HepG2 (cell line): Measurements from ENCODE around the gene ESRP2. TPM values are rescaled to one million over a fixed set of nuclear protein-coding genes. Genes with fewer than 3 reads are reported as not detected.
A peak's percentile ranks its signal among the peaks of the same experiment; 100 is the strongest.

Experiments used
- ADNP ChIP-seq: sonication (generic); formaldehyde crosslinking; IDR thresholded peaks from 2 replicates; pipeline ENCODE4 v1.4.0; 2020; ENCODE audit warnings: missing genetic modification reagents
- GATA4 ChIP-seq: sonication (generic); IDR thresholded peaks from 2 replicates; pipeline ENCODE4 v1.6.1; 2016; ENCODE audit warnings: antibody characterized with exemption, low read depth, borderline replicate concordance
- JARID2 ChIP-seq: sonication (generic); formaldehyde crosslinking; IDR thresholded peaks from 2 replicates; pipeline ENCODE4 v1.8.1; 2023; ENCODE audit warnings: missing genetic modification reagents, inconsistent platforms; ENCODE audit not compliant: insufficient replicate concordance
- JUN ChIP-seq: sonication (generic); formaldehyde crosslinking; IDR thresholded peaks from 2 replicates; pipeline ENCODE4 v1.4.0; 2020; ENCODE audit warnings: mild to moderate bottlenecking, missing genetic modification reagents
- KDM1A ChIP-seq: IDR thresholded peaks from 2 replicates; pipeline ENCODE4 v1.6.1; 2016; ENCODE audit warnings: missing compliant biosample characterization
- MTA3 ChIP-seq: sonication (generic); formaldehyde crosslinking; IDR thresholded peaks from 2 replicates; pipeline ENCODE4 v1.4.0; 2020; ENCODE audit warnings: missing genetic modification reagents
- POLR2AphosphoS5 ChIP-seq: IDR thresholded peaks from 2 replicates; pipeline ENCODE4 v1.6.1; 2012; ENCODE audit warnings: low read depth, low read length
- ZNF296 ChIP-seq: sonication (generic); formaldehyde crosslinking; conservative IDR thresholded peaks from 2 replicates; pipeline ENCODE4 v1.5.0; 2020; ENCODE audit warnings: mild to moderate bottlenecking, missing genetic modification reagents
- ZNF331 ChIP-seq: sonication (generic); formaldehyde crosslinking; IDR thresholded peaks from 2 replicates; pipeline ENCODE4 v1.4.0; 2020; ENCODE audit warnings: missing genetic modification reagents
- ZNF33A ChIP-seq: sonication (generic); formaldehyde crosslinking; IDR thresholded peaks from 2 replicates; pipeline ENCODE4 v1.5.1; 2020; ENCODE audit warnings: missing genetic modification reagents, mild to moderate bottlenecking, moderate library complexity, borderline replicate concordance
- ZNF766 ChIP-seq: sonication (generic); formaldehyde crosslinking; IDR thresholded peaks from 2 replicates; pipeline ENCODE4 v1.5.0; 2020; ENCODE audit warnings: missing genetic modification reagents, borderline replicate concordance
- ZNF780A ChIP-seq: sonication (generic); formaldehyde crosslinking; IDR thresholded peaks from 2 replicates; pipeline ENCODE4 v1.8.0; 2022; ENCODE audit warnings: mild to moderate bottlenecking, missing genetic modification reagents, moderate library complexity
- ZSCAN31 ChIP-seq: sonication (generic); formaldehyde crosslinking; IDR thresholded peaks from 2 replicates; pipeline ENCODE4 v1.5.0; 2020; ENCODE audit warnings: low read depth, mild to moderate bottlenecking, missing genetic modification reagents
- polyA plus RNA-seq, 8 experiments: library from polyadenylated mRNA; depleted of rRNA in 3 of 8; stranded (reverse) in 7 of 8; unstranded in 1 of 8; fragments of >200 nt; fragmentation: Illumina TruSeq in 4 of 8; extraction: Trizol in 4 of 8; gene quantifications; 2 replicates each; pipeline versions ENCODE4 v1.2.1 to v1.2.3, GENCODE V29; 2011 to 2016; ENCODE audit warnings: low read depth in 4 of 8, missing spikeins in 1 of 8, mixed read lengths in 1 of 8; ENCODE audit not compliant: insufficient read depth in 1 of 8
- total RNA-seq, 5 experiments: library from RNA; depleted of rRNA; stranded (reverse); fragments of >200 nt; fragmentation: Illumina TruSeq; extraction: Trizol; gene quantifications; 2 replicates each; pipeline ENCODE4 v1.2.3, GENCODE V29; 2016; ENCODE audit warnings: low read depth in 1 of 5
- TF ChIP-seq, protein P1 (sequence below): sonication (generic); formaldehyde crosslinking; IDR thresholded peaks from 2 replicates; pipeline ENCODE4 v1.9.0; 2022; ENCODE audit warnings: missing genetic modification reagents, mild to moderate bottlenecking, borderline replicate concordance
- TF ChIP-seq, protein P2 (sequence below): IDR thresholded peaks from 2 replicates; pipeline ENCODE4 v1.6.1; 2018; ENCODE audit warnings: missing genetic modification reagents, mild to moderate bottlenecking, missing compliant biosample characterization
- TF ChIP-seq, protein P3 (sequence below): sonication (generic); IDR thresholded peaks from 2 replicates; pipeline ENCODE4 v1.6.1; 2016; ENCODE audit warnings: low read depth, borderline replicate concordance
- TF ChIP-seq, protein P4 (sequence below): sonication (generic); formaldehyde crosslinking; IDR thresholded peaks from 2 replicates; pipeline ENCODE4 v1.4.0; 2020; ENCODE audit warnings: mild to moderate bottlenecking, missing genetic modification reagents

ESRP2 gene
- total and polyA plus RNA-seq, 2 of the 13 experiments (the other 11 are each of a cell fraction or from before 2014, with no cell fraction given) = 21.1 to 32.4 TPM

DNA sequence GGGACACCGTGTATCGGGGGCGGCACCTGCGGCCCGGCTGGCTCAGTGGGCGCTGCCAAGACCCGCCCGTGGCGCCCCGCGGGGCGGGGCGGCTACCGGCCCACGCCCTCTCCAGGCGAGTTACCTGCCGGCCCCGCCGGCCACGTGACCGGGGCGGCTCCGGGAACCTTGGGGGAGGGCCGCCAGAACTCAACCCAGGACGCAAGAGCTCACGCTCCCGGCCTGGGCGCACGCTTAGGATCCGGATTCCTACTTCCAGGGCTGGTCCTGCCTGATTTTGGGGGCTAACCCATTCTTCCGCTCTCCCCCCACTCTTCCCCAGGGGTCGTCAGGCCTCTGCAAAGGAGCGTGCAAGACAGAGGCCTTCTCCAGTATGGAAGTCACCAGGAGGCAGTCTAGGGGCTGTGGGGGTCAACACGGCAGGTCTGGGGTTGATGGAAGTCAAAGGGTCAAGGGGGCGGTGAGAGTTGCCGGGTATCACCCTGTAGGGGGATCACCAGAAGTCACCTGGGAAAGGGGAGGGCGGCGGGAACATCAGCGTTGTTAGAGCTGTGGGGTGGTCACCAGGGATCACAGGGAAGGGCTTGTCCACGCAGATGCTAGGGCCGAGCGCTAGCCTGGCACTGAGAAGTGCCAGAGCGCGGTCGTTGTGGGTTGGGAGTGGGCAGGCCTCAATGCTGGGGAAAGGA is 354 bp upstream of the ESRP2 start (continued):
- TF ChIP-seq, protein P1, sequence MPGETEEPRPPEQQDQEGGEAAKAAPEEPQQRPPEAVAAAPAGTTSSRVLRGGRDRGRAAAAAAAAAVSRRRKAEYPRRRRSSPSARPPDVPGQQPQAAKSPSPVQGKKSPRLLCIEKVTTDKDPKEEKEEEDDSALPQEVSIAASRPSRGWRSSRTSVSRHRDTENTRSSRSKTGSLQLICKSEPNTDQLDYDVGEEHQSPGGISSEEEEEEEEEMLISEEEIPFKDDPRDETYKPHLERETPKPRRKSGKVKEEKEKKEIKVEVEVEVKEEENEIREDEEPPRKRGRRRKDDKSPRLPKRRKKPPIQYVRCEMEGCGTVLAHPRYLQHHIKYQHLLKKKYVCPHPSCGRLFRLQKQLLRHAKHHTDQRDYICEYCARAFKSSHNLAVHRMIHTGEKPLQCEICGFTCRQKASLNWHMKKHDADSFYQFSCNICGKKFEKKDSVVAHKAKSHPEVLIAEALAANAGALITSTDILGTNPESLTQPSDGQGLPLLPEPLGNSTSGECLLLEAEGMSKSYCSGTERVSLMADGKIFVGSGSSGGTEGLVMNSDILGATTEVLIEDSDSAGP (CRISPR knock-in tag) = no peak
- TF ChIP-seq, protein P2, sequence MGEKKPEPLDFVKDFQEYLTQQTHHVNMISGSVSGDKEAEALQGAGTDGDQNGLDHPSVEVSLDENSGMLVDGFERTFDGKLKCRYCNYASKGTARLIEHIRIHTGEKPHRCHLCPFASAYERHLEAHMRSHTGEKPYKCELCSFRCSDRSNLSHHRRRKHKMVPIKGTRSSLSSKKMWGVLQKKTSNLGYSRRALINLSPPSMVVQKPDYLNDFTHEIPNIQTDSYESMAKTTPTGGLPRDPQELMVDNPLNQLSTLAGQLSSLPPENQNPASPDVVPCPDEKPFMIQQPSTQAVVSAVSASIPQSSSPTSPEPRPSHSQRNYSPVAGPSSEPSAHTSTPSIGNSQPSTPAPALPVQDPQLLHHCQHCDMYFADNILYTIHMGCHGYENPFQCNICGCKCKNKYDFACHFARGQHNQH = peak; percentile 30
- TF ChIP-seq GATA4 (0 out of 2 replicates have a peak, but pooled peaks have one; percentile 14), MTA3 (CRISPR knock-in tag) (no peak), ZNF33A (CRISPR knock-in tag) (0 out of 2 replicates have a peak, but pooled peaks have one; percentile 81), ADNP (no peak), POLR2AphosphoS5 (peak; percentile 88), ZSCAN31 (CRISPR knock-in tag) (no peak; the same call in 1 of the 2 replicates), ZNF766 (no peak; the same call in 1 of the 2 replicates), JUN (peak; percentile 33; the same call in 1 of the 2 replicates), ZNF331 (CRISPR knock-in tag) (no peak), JARID2 (CRISPR knock-in tag) (no peak), ZNF296 (no peak), ZNF780A (CRISPR knock-in tag) (no peak; the same call in 1 of the 2 replicates), KDM1A (CRISPR knock-in tag) (no peak)
- TF ChIP-seq, protein P3, sequence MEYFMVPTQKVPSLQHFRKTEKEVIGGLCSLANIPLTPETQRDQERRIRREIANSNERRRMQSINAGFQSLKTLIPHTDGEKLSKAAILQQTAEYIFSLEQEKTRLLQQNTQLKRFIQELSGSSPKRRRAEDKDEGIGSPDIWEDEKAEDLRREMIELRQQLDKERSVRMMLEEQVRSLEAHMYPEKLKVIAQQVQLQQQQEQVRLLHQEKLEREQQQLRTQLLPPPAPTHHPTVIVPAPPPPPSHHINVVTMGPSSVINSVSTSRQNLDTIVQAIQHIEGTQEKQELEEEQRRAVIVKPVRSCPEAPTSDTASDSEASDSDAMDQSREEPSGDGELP = peak; percentile 35; the same call in 1 of the 2 replicates
- TF ChIP-seq, protein P4, sequence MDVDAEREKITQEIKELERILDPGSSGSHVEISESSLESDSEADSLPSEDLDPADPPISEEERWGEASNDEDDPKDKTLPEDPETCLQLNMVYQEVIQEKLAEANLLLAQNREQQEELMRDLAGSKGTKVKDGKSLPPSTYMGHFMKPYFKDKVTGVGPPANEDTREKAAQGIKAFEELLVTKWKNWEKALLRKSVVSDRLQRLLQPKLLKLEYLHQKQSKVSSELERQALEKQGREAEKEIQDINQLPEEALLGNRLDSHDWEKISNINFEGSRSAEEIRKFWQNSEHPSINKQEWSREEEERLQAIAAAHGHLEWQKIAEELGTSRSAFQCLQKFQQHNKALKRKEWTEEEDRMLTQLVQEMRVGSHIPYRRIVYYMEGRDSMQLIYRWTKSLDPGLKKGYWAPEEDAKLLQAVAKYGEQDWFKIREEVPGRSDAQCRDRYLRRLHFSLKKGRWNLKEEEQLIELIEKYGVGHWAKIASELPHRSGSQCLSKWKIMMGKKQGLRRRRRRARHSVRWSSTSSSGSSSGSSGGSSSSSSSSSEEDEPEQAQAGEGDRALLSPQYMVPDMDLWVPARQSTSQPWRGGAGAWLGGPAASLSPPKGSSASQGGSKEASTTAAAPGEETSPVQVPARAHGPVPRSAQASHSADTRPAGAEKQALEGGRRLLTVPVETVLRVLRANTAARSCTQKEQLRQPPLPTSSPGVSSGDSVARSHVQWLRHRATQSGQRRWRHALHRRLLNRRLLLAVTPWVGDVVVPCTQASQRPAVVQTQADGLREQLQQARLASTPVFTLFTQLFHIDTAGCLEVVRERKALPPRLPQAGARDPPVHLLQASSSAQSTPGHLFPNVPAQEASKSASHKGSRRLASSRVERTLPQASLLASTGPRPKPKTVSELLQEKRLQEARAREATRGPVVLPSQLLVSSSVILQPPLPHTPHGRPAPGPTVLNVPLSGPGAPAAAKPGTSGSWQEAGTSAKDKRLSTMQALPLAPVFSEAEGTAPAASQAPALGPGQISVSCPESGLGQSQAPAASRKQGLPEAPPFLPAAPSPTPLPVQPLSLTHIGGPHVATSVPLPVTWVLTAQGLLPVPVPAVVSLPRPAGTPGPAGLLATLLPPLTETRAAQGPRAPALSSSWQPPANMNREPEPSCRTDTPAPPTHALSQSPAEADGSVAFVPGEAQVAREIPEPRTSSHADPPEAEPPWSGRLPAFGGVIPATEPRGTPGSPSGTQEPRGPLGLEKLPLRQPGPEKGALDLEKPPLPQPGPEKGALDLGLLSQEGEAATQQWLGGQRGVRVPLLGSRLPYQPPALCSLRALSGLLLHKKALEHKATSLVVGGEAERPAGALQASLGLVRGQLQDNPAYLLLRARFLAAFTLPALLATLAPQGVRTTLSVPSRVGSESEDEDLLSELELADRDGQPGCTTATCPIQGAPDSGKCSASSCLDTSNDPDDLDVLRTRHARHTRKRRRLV (CRISPR knock-in tag) = no peak; the same call in 1 of the 2 replicates
